B cell (primary cell): ENCODE results near the gene CST1.

ENCODE experiments used
- CTCF ChIP-seq: fragments of 200-600 bp; IDR thresholded peaks from one replicate; pipeline ENCODE4 v1.8.0; 2022; ENCODE audit warnings: antibody characterized with exemption, mild to moderate bottlenecking
- EZH2 ChIP-seq: IDR thresholded peaks from 2 replicates; pipeline ENCODE4 v1.6.1; 2012; ENCODE audit warnings: borderline replicate concordance, low read depth, mild to moderate bottlenecking, moderate library complexity, low read length; ENCODE audit not compliant: insufficient read depth, poor library complexity, severe bottlenecking

DNA sequence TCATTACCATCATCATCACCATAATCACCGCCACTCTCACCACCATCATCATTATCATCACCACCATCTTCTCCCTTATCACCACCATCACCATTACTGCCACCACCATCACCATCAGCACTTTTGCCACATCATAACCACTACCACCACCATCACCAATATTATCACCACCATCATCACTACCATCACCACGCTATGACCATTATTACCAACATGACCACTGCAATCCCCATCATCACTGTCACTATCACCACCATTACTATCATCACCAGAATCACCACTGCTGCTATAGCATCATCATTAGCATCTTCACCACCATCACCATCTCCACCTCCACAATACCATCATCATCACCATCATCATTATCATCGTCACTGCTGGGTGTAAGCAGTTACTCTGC lies 25.6 kb downstream of the CST1 start:
- no peak for TF ChIP-seq CTCF
- TF ChIP-seq EZH2, result no peak
